HepG2 (cell line): ENCODE data around the gene TRAIP. TPM values are rescaled to one million over a fixed set of nuclear protein-coding genes. Genes with fewer than 3 reads are reported as not detected.

Source experiments
- ARID2 ChIP-seq: sonication (generic); formaldehyde crosslinking; IDR thresholded peaks from 2 replicates; pipeline ENCODE4 v1.8.1; 2022; ENCODE audit warnings: mild to moderate bottlenecking, missing genetic modification reagents, borderline replicate concordance
- ARID5B ChIP-seq: IDR thresholded peaks from 2 replicates; pipeline ENCODE4 v1.4.0; 2020; ENCODE audit warnings: mild to moderate bottlenecking, missing genetic modification reagents
- BCLAF1 ChIP-seq: fragments of 450-650 bp; IDR thresholded peaks from 2 replicates; pipeline ENCODE4 v1.6.1; 2017; ENCODE audit warnings: mild to moderate bottlenecking
- DNMT1 ChIP-seq: sonication (generic); formaldehyde crosslinking; IDR thresholded peaks from 2 replicates; pipeline ENCODE4 v1.5.1; 2020; ENCODE audit warnings: mild to moderate bottlenecking, missing genetic modification reagents
- EZH2 ChIP-seq: conservative IDR thresholded peaks from 2 replicates; pipeline ENCODE4 v1.6.1; 2012; ENCODE audit warnings: mild to moderate bottlenecking, low read depth, low read length, moderate library complexity
- HBP1 ChIP-seq: IDR thresholded peaks from 2 replicates; pipeline ENCODE4 v1.6.1; 2016; ENCODE audit warnings: low read depth, control low read depth
- HNRNPH1 ChIP-seq: fragments of 200-400 bp; formaldehyde crosslinking; optimal IDR thresholded peaks from 2 replicates; pipeline ENCODE3; 2017; ENCODE audit warnings: mild to moderate bottlenecking, low read depth, low read length
- HOMEZ ChIP-seq: IDR thresholded peaks from 2 replicates; pipeline ENCODE4 v1.6.1; 2016; ENCODE audit warnings: low read depth
- NFE2 ChIP-seq: sonication (generic); formaldehyde crosslinking; IDR thresholded peaks from 2 replicates; pipeline ENCODE4 v1.4.0; 2020; ENCODE audit warnings: missing genetic modification reagents
- NR1H2 ChIP-seq: sonication (generic); formaldehyde crosslinking; IDR thresholded peaks from 2 replicates; pipeline ENCODE4 v1.8.1; 2022; ENCODE audit warnings: low read depth, missing genetic modification reagents, borderline replicate concordance
- REPIN1 ChIP-seq: sonication (generic); formaldehyde crosslinking; IDR thresholded peaks from 2 replicates; pipeline ENCODE4 v1.8.0; 2022; ENCODE audit warnings: missing genetic modification reagents, low read depth, mild to moderate bottlenecking, borderline replicate concordance
- SRY ChIP-seq: sonication (generic); formaldehyde crosslinking; IDR thresholded peaks from 2 replicates; pipeline ENCODE4 v1.8.0; 2022; ENCODE audit warnings: mild to moderate bottlenecking, missing genetic modification reagents
- TBX2 ChIP-seq: sonication (generic); formaldehyde crosslinking; IDR thresholded peaks from 2 replicates; pipeline ENCODE4 v1.5.0; 2020; ENCODE audit warnings: missing genetic modification reagents, mild to moderate bottlenecking, borderline replicate concordance
- ZNF263 ChIP-seq: sonication (generic); formaldehyde crosslinking; IDR thresholded peaks from 2 replicates; pipeline ENCODE4 v1.4.0; 2020; ENCODE audit warnings: missing genetic modification reagents
- ZNF552 ChIP-seq: sonication (generic); formaldehyde crosslinking; IDR thresholded peaks from 2 replicates; pipeline ENCODE4 v1.9.0; 2022; ENCODE audit warnings: missing genetic modification reagents, mild to moderate bottlenecking, borderline replicate concordance
- ZNF580 ChIP-seq: IDR thresholded peaks from 2 replicates; pipeline ENCODE4 v1.6.1; 2016; ENCODE audit warnings: low read depth, borderline replicate concordance
- ZNF644 ChIP-seq: IDR thresholded peaks from 2 replicates; pipeline ENCODE4 v1.6.1; 2016; ENCODE audit warnings: low read depth
- polyA plus RNA-seq, 8 experiments: library from polyadenylated mRNA; depleted of rRNA in 3 of 8; stranded (reverse) in 7 of 8; unstranded in 1 of 8; fragments of >200 nt; fragmentation: Illumina TruSeq in 4 of 8; extraction: Trizol in 4 of 8; gene quantifications; 2 replicates each; pipeline versions ENCODE4 v1.2.1 to v1.2.3, GENCODE V29; 2011 to 2016; ENCODE audit warnings: low read depth in 4 of 8, missing spikeins in 1 of 8, mixed read lengths in 1 of 8; ENCODE audit not compliant: insufficient read depth in 1 of 8
- total RNA-seq, 5 experiments: library from RNA; depleted of rRNA; stranded (reverse); fragments of >200 nt; fragmentation: Illumina TruSeq; extraction: Trizol; gene quantifications; 2 replicates each; pipeline ENCODE4 v1.2.3, GENCODE V29; 2016; ENCODE audit warnings: low read depth in 1 of 5

TRAIP gene
- total and polyA plus RNA-seq, 2 of the 13 experiments (the other 11 are each of a cell fraction or from before 2014, with no cell fraction given) = 13.9 to 23.9 TPM

- TF ChIP-seq HBP1 (CRISPR knock-in tag) (no peak), HNRNPH1 (no peak), ARID5B (CRISPR knock-in tag) (no peak), DNMT1 (0 out of 2 replicates have a peak, but pooled peaks have one; percentile 45), SRY (CRISPR knock-in tag) (no peak; the same call in 1 of the 2 replicates), BCLAF1 (no peak), NFE2 (CRISPR knock-in tag) (no peak), ZNF580 (CRISPR knock-in tag) (peak; percentile 8; the same call in 1 of the 2 replicates), ZNF552 (CRISPR knock-in tag) (no peak; the same call in 1 of the 2 replicates), REPIN1 (CRISPR knock-in tag) (no peak), HOMEZ (no peak), EZH2 (no peak), ZNF263 (CRISPR knock-in tag) (peak; percentile 89), NR1H2 (no peak), ARID2 (CRISPR knock-in tag) (peak; percentile 39; the same call in 1 of the 2 replicates), ZNF644 (CRISPR knock-in tag) (no peak), TBX2 (no peak)
These were observed 70.6 kb downstream of the TRAIP start (continued) for GRCh38 chr3:49785565-49786356.
